MM.1S (cell line): Measurements from ENCODE around the gene LXN.

Experiments
- DNase-seq: peaks from one replicate; pipeline ENCODE4 v3.0.0-alpha.2; 2015
- H2AFZ ChIP-seq: fragments of 300-600 bp; sonication (generic); 2 replicates; pipeline ENCODE4 v1.6.0; 2016; ENCODE audit warnings: antibody characterized with exemption, low read length
- H3F3A ChIP-seq: fragments of 300-600 bp; sonication (generic); 2 replicates; pipeline ENCODE4 v1.6.1; 2016; ENCODE audit warnings: mild to moderate bottlenecking, antibody characterized with exemption, low read length, moderate library complexity, mixed read lengths; ENCODE audit not compliant: insufficient read depth
- H3K27ac ChIP-seq: fragments of 300-600 bp; sonication (generic); 2 replicates; pipeline ENCODE4 v1.5.1; 2016; ENCODE audit warnings: mild to moderate bottlenecking, low read length
- H3K27me3 ChIP-seq: fragments of 300-600 bp; sonication (generic); replicated peaks from 2 replicates; pipeline ENCODE4 v1.6.0; 2016; ENCODE audit warnings: low read length; ENCODE audit not compliant: insufficient read depth
- H3K36me3 ChIP-seq: fragments of 300-600 bp; sonication (generic); replicated peaks from 2 replicates; pipeline ENCODE4 v1.6.1; 2016; ENCODE audit warnings: mild to moderate bottlenecking, low read length, mixed read lengths; ENCODE audit not compliant: insufficient read depth
- H3K4me1 ChIP-seq: fragments of 300-600 bp; sonication (generic); 2 replicates; pipeline ENCODE4 v1.6.1; 2016; ENCODE audit warnings: low read length, mixed read lengths
- H3K4me2 ChIP-seq: fragments of 300-600 bp; sonication (generic); 2 replicates; pipeline ENCODE4 v1.6.0; 2016; ENCODE audit warnings: low read depth, low read length
- H3K4me3 ChIP-seq: fragments of 300-600 bp; sonication (generic); 2 replicates; pipeline ENCODE4 v1.5.1; 2016; ENCODE audit warnings: low read length, mixed read lengths
- H3K79me2 ChIP-seq: fragments of 300-600 bp; sonication (generic); 2 replicates; pipeline ENCODE4 v1.6.1; 2016; ENCODE audit warnings: mixed run types, low read length, mixed read lengths
- H3K9ac ChIP-seq: fragments of 300-600 bp; sonication (generic); 2 replicates; pipeline ENCODE4 v1.6.1; 2016; ENCODE audit warnings: low read length, mixed read lengths
- H3K9me2 ChIP-seq: fragments of 300-600 bp; sonication (generic); replicated peaks from 2 replicates; pipeline ENCODE4 v1.6.1; 2016; ENCODE audit warnings: mild to moderate bottlenecking, low read length, mixed read lengths; ENCODE audit not compliant: insufficient read depth
- H3K9me3 ChIP-seq: fragments of 300-600 bp; sonication (generic); replicated peaks from 2 replicates; pipeline ENCODE4 v1.6.1; 2016; ENCODE audit warnings: mild to moderate bottlenecking, low read length, mixed read lengths; ENCODE audit not compliant: insufficient read depth
- H4K20me1 ChIP-seq: fragments of 300-600 bp; sonication (generic); 2 replicates; pipeline ENCODE4 v1.6.1; 2016; ENCODE audit warnings: mild to moderate bottlenecking, low read length, moderate library complexity, mixed read lengths; ENCODE audit not compliant: insufficient read depth
- CTCF ChIP-seq: fragments of 300-600 bp; sonication (generic); IDR thresholded peaks from 2 replicates; pipeline ENCODE4 v1.5.1; 2016; ENCODE audit warnings: antibody characterized with exemption, low read length, mixed read lengths
- EZH2 ChIP-seq: fragments of 300-600 bp; sonication (generic); optimal IDR thresholded peaks from 2 replicates; pipeline ENCODE3; 2017; ENCODE audit warnings: low read depth, mild to moderate bottlenecking, antibody characterized with exemption, low read length, mixed read lengths
- EZH2phosphoT487 ChIP-seq: fragments of 300-600 bp; sonication (generic); IDR thresholded peaks from 2 replicates; pipeline ENCODE4 v1.6.1; 2018; ENCODE audit warnings: antibody characterized with exemption, low read length

LXN gene

GRCh38 chr3:158651192-158651591, 21.3 kb downstream of the LXN start:
- no peaks in the 10 kb centered on the region for H3K9me3 ChIP-seq
- H3K4me2 ChIP-seq = no peak overlapping the region
- no peak overlapping the region for H3K4me3 ChIP-seq
- H3K27me3 ChIP-seq = no peaks in the 10 kb centered on the region
- H3K36me3 ChIP-seq = peaks cover 28% of the 10 kb centered on the region
- H3K4me1 ChIP-seq = peaks cover 1% of the 10 kb centered on the region; the same call in 1 of the 2 replicates
- no peak for DNase-seq
- H3K9ac ChIP-seq = no peak overlapping the region
- peaks cover 30% of the 10 kb centered on the region for H3K79me2 ChIP-seq
- H3K27ac ChIP-seq = no peak overlapping the region
- H4K20me1 ChIP-seq = no peaks in the 10 kb centered on the region; the same call in 1 of the 2 replicates
- TF ChIP-seq EZH2 (no peak), CTCF (no peak), EZH2phosphoT487 (no peak)
- no peak overlapping the region for H2AFZ ChIP-seq
- H3F3A ChIP-seq = no peaks in the 10 kb centered on the region
- H3K9me2 ChIP-seq = no peaks in the 10 kb centered on the region

- no peak overlapping the region for H3K27ac ChIP-seq
- no peaks in the 10 kb centered on the region for H3F3A ChIP-seq
- H3K36me3 ChIP-seq = peaks cover 28% of the 10 kb centered on the region
- no peaks in the 10 kb centered on the region for H3K9me2 ChIP-seq
- H3K9me3 ChIP-seq = no peaks in the 10 kb centered on the region
- no peaks in the 10 kb centered on the region for H3K27me3 ChIP-seq
- peaks cover 44% of the 10 kb centered on the region for H3K79me2 ChIP-seq
- H4K20me1 ChIP-seq = no peaks in the 10 kb centered on the region; the same call in 1 of the 2 replicates
- no peak overlapping the region for H3K9ac ChIP-seq
- no peak overlapping the region for H3K4me2 ChIP-seq
- no peak overlapping the region for H2AFZ ChIP-seq
- TF ChIP-seq EZH2 = no peak
- TF ChIP-seq EZH2phosphoT487 = no peak
- H3K4me1 ChIP-seq = peaks cover 10% of the 10 kb centered on the region
- H3K4me3 ChIP-seq = no peak overlapping the region
- no peak for DNase-seq
Measured at GRCh38 chr3:158649791-158650190, 22.7 kb downstream of the LXN start.

GRCh38 chr3:158644345-158644908, 28.0 kb downstream of the LXN start, which contains the start of gene GFM1:
Gene GFM1 (plus strand): TSS chr3:158644527. CDS start chr3:158644635, 108 bp downstream.
- Histone ChIP-seq H2AFZ (peak within 1 kb of the TSS; percentile 77), H3K9me3 (no peaks in the 10 kb centered on the region), H3K4me3 (peak within 1 kb of the TSS; percentile 89), H3K36me3 (peaks cover 6% of the 10 kb centered on the region; the same call in 1 of the 2 replicates), H3K4me2 (peak within 1 kb of the TSS; percentile 68), H3K9me2 (no peaks in the 10 kb centered on the region), H3K79me2 (peaks cover 39% of the 10 kb centered on the region), H3K4me1 (peaks cover 13% of the 10 kb centered on the region), H3F3A (no peaks in the 10 kb centered on the region), H4K20me1 (no peaks in the 10 kb centered on the region; the same call in 1 of the 2 replicates), H3K9ac (peak within 1 kb of the TSS; percentile 85), H3K27me3 (no peaks in the 10 kb centered on the region), H3K27ac (peak within 1 kb of the TSS; percentile 74)
- TF ChIP-seq EZH2phosphoT487 (no peak), CTCF (peak; percentile 97)
- peak; percentile 99 for DNase-seq
